GM12865 (cell line): ENCODE data around the gene MRPL52.

Experiments
- DNase-seq: peaks from one replicate; pipeline ENCODE4 v3.0.0; 2010; ENCODE audit warnings: low read depth
- H3K4me3 ChIP-seq: 2 replicates; pipeline ENCODE4 v1.5.1; 2011; ENCODE audit warnings: mild to moderate bottlenecking, low read depth, low read length, control low read depth
- CTCF ChIP-seq: IDR thresholded peaks from 2 replicates; pipeline ENCODE4 v1.5.1; 2011; ENCODE audit warnings: low read length, control low read depth, low read depth, inconsistent platforms; ENCODE audit not compliant: insufficient read depth; ENCODE audit errors: missing control alignments

MRPL52 gene

GRCh38 chr14:22841311-22841710 lies 11.6 kb downstream of the MRPL52 start:
- no peak for DNase-seq
- TF ChIP-seq CTCF = no peak
- no peak overlapping the region for H3K4me3 ChIP-seq

- no peak for TF ChIP-seq CTCF
- H3K4me3 ChIP-seq = no peak overlapping the region
- DNase-seq = no peak
Measured at GRCh38 chr14:22841769-22842168, 12.1 kb downstream of the MRPL52 start.

- H3K4me3 ChIP-seq = no peak overlapping the region
- no peak for TF ChIP-seq CTCF
- no peak for DNase-seq
Measured at GRCh38 chr14:22842211-22843122, 12.8 kb downstream of the MRPL52 start.

GRCh38 chr14:22843123-22843925 lies 13.6 kb downstream of the MRPL52 start:
- DNase-seq = no peak
- H3K4me3 ChIP-seq = no peak overlapping the region
- no peak for TF ChIP-seq CTCF

- no peak overlapping the region for H3K4me3 ChIP-seq
- no peak for DNase-seq
- no peak for TF ChIP-seq CTCF
Measured at GRCh38 chr14:22844221-22845102, 14.8 kb downstream of the MRPL52 start.

- no peak for DNase-seq
- TF ChIP-seq CTCF = no peak
- no peak overlapping the region for H3K4me3 ChIP-seq
Measured at GRCh38 chr14:22845103-22845394, 15.4 kb downstream of the MRPL52 start.
